Testis (tissue), 2 donors: ENCODE results near the gene TFB1M.

ENCODE experiments used
- CTCF ChIP-seq, 3 experiments: fragments of 450-650 bp in 2 of 3; fragments of 200-600 bp in 1 of 3; sonication (generic) in 1 of 3; IDR thresholded peaks; one replicate each; pipeline ENCODE4 v1.5.1; 2016 to 2019; ENCODE audit warnings: antibody characterized with exemption in 3 of 3, mild to moderate bottlenecking in 2 of 3, moderate library complexity in 1 of 3
- POLR2A ChIP-seq: fragments of 450-650 bp; IDR thresholded peaks from one replicate; pipeline ENCODE4 v1.6.1; 2017; ENCODE audit warnings: antibody characterized with exemption, mild to moderate bottlenecking, moderate library complexity

- TF ChIP-seq CTCF (IDR thresholded peaks at IDR 0.05) = no peak
- no peak for TF ChIP-seq POLR2A
Observed at GRCh38 chr6:155354167-155354566, 39.9 kb upstream of the TFB1M start.
